ENCODE measurements around the gene WDR27. TPM values are rescaled to one million over a fixed set of nuclear protein-coding genes. Genes with fewer than 3 reads are reported as not detected.
"Not testable (repeated sequence)": the region's sequence is repeated elsewhere in the genome, so short reads cannot be mapped to it uniquely, and the experiment has no call there.

The WDR27 gene
- total RNA-seq, 1 donor from 2014 or later, result 47.6 TPM

- no peak for DNase-seq (ENCODE audit: low spot score)
Measured at GRCh38 chr6:169527306-169527705, 174.5 kb downstream of the WDR27 start.

- DNase-seq (ENCODE audit: low spot score), result no peak
Measured at GRCh38 chr6:169521825-169522224, 180.0 kb downstream of the WDR27 start.

DNA sequence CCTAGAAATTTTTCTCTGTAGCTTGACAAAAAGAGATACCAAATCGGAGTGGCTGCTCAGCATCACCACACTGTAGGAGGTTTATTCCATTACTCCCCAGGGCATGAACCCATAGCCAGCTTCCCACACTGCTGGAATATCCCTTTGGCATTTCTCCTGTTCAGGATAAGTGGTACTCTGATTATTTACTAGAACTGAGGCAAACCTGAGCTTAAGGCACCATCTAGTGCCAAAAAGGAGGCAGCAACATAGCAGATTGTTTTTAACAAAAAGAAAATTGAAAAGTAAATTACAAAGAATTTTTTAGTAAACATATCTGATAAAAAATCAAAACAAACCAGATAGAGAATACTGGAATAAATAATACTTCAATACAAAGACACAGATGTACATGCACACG lies 181.7 kb downstream of the WDR27 start:
- DNase-seq (ENCODE audit: low spot score), result no peak

- DNase-seq (ENCODE audit: low spot score), result no peak
Measured at GRCh38 chr6:169518451-169518850, 183.4 kb downstream of the WDR27 start.

DNA sequence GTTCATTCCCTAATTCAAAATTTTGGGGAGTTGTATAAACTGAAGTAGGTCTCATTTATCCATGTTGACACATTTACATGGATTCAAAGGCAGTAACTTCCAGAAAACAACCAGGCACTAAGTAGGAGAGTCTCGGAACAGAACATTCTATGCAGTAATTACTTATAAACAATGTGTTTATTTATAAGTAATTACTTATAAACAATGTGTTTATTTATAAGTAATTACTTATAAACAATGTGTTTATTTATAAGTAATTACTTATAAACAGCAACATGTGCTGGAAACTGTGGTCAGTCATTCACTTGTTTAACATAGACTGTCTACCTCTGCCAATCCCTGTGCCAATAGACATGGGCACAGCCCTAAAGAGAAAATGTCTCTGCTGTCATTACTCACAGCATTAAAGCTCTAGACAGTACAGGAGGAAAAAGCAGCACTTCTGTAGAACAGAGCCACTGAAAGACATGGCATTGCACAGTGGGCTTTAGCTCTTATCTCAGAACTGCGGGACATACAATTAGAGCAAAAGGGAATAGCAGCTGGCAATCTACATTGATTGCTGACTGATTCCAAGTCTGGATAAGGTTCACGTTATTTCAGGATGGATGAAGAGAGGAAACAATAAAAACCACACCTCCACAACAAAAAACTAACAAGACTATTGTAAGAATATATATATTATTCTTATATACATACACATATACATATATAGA lies 188.2 kb downstream of the WDR27 start:
- DNase-seq (ENCODE audit: low spot score), result no peak

DNA sequence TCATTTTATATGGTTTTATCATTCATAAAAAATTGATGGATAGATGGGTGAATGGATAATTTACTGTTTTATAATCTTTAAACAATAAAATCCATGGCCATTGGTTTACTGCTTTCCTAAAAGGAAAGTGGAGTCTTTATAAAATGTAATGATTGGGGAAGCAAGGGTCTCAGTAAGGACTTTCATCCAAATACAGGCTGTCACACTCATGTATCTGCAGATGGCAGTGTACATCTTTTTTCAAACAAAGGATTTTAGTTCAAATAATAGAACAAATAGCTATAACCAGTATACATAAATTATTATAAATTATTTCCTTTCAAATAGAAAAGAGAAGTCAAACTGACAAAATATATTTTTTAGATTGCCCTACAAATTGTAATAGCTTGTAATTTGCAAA lies 190.0 kb downstream of the WDR27 start:
- not testable (repeated sequence) for DNase-seq (ENCODE audit: low spot score)

GRCh38 chr6:169510871-169511270 lies 191.0 kb downstream of the WDR27 start:
- DNase-seq (ENCODE audit: low spot score), result no peak

DNA sequence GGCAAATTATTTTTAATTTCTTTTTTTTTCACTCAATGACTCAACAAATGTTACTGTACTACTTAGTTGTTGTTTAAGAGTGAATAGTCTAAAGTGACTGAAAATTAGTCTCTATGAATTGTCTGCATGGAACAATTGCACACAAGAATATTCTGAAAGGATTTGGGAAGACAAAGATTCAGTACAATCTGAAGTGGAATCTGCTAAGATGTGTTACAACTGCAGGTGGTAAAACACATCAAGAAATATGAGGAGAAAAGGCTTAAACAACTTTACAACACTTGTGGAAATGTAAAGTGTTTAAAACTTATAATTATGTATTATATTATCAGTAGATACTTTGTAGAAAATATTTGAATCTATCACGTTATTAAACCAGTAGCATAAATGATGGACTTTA lies 193.4 kb downstream of the WDR27 start:
- DNase-seq (ENCODE audit: low spot score), result no peak

GRCh38 chr6:169503422-169504152 lies 198.2 kb downstream of the WDR27 start:
- no peak for DNase-seq (ENCODE audit: low spot score)

DNA sequence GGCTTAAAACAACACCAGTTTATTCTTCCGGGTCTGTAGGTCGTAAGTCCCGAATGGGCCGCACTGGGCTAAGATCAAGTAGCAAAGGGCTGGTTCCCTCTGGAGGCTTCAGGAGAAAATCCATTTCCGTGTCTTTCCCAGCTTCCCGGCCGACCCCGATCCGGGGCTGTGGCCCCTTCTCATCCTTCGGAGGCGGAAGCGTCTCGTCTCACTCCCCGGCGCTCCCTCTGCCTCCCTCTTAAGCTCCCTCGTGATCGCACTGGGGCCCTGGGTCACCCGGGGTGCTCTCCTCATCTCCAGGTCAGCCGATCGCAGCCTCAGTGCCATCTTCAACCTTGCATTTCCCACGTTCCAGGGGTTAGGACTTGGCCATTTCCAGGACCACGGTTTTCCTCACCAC lies 199.4 kb downstream of the WDR27 start:
- DNase-seq (ENCODE audit: low spot score), result no peak

GRCh38 chr6:169501777-169502313 lies 200.0 kb downstream of the WDR27 start:
- DNase-seq (ENCODE audit: low spot score), result no peak

- DNase-seq (ENCODE audit: low spot score), result no peak
Measured at GRCh38 chr6:169501128-169501527, 200.7 kb downstream of the WDR27 start.

GRCh38 chr6:169500688-169501087 lies 201.1 kb downstream of the WDR27 start:
- DNase-seq (ENCODE audit: low spot score), result no peak

GRCh38 chr6:169499848-169500247 lies 202.0 kb downstream of the WDR27 start:
- no peak for DNase-seq (ENCODE audit: low spot score)

- DNase-seq (ENCODE audit: low spot score), result no peak
Measured at GRCh38 chr6:169498916-169499513, 202.8 kb downstream of the WDR27 start.

- no peak for DNase-seq (ENCODE audit: low spot score)
Measured at GRCh38 chr6:169495601-169496000, 206.2 kb downstream of the WDR27 start.

GRCh38 chr6:169494038-169494437 lies 207.8 kb downstream of the WDR27 start:
- no peak for DNase-seq (ENCODE audit: low spot score)

- DNase-seq (ENCODE audit: low spot score), result no peak
Measured at GRCh38 chr6:169491482-169491881, 210.3 kb downstream of the WDR27 start.

GRCh38 chr6:169490830-169491229 lies 211.0 kb downstream of the WDR27 start:
- no peak for DNase-seq (ENCODE audit: low spot score)

GRCh38 chr6:169490246-169490641 lies 211.6 kb downstream of the WDR27 start:
- DNase-seq (ENCODE audit: low spot score), result no peak

DNA sequence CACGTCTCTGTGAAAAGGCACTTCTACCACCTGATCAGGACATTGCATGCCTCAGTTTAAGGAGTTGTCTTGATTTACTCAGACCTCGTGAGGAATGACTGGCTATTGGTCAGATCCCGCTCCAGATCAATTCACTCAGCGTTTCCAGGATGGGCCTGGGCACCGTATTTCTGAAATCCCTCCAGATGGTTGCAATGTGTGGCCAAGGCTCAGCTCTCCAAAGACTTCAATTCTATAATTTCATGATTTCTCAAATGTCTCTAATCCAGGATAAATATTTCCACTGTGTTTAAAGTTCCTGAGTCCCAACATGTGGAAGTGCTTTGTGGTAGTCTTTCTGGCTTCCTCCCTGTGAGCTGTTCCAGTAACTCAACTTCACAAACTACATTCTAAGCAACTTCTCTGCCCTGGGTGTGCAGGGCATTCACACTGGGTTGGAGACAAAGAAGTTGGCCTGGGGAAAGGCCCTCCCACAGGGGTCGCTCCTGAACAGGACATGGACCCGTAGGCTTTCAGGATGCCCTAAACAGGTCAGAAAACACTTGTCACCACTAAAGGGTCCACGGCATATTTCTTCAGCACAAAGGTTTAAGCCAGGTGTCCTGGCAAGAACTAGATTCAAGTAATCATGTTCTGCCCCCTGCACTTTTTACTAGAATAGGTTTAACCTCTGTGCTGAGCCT lies 212.1 kb downstream of the WDR27 start:
- no peak for DNase-seq (ENCODE audit: low spot score)

Data from mucosa of gallbladder (tissue), 1 donor.